GM18526 (cell line): ENCODE measurements around the gene TENM4.

Experiments used
- POLR2A ChIP-seq: IDR thresholded peaks from 3 replicates; pipeline ENCODE4 v1.6.1; 2011; ENCODE audit not compliant: insufficient read length; ENCODE audit errors: extremely low read depth

TENM4 gene

DNA sequence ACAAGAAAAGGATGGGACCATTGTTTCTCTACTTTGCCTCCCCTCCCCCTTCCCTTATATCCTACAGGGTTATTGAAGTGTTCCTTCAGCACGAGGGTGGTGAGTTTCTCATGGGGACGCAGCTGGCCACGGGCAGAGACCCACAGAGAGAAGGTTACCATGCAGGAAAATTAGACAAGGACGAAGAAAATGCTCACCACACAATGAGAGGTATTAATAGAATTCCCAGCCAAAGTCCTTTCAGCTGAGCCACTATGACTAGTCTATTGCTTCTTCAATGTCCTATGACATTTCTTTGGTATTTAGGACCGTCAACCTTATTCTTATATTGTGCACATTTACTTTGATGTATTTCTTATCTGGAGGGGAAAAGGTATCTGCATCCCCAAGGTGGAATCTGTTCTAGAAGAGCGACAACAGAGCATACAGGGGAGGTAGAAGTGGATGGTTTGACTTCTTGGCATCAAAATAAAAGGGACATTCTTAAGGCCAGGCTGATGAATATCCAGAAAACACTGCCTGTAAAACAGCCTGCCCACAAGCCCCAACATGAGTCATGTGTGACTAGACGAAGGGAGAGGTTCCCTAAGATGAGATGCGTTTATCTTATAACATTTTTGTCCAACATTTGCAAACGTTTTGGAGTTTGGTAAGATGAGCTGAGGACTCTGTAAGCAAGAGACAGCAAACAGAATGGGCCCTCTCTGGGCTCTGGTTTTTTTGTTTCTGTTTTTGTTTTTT is 656.3 kb downstream of the TENM4 start:
- no peak for TF ChIP-seq POLR2A

DNA sequence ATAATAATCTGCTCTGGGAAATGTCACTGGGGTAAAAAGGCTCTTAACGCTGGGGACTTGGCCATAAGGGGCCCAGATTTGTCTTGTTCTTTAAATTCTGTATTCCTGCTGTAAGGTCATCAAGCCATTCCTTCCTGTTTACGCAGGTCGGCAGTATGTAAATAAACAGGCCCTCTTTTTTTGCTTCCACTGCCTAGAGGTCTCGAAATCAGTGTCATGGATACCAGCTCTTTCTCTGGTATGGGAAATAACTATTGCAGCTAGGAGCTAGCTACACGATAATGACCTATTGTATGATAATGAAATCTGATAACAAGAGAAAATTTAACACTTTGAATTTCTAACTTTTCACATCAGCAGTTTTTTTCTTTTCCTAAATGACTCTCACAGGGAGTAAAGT is 657.0 kb downstream of the TENM4 start:
- TF ChIP-seq POLR2A, result no peak

DNA sequence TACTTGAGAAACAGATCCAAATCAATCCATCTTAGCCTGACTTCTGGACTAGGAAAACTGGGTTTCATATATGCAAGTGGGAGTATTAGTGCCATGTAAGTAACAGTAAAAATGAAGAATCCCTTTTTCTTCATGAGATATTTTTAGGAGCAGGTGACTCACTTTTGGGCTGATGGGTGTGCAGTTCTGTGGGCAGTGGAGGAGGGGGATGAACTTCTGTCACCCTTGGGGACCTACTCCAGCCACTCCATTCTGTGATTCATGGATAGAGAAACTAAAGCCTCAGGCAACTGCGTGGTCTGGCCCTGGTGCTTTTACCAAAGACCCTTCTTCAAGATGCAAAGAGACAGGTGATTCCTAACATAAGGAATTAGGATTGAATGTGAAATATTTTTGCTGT is 657.5 kb downstream of the TENM4 start:
- TF ChIP-seq POLR2A, result no peak

DNA sequence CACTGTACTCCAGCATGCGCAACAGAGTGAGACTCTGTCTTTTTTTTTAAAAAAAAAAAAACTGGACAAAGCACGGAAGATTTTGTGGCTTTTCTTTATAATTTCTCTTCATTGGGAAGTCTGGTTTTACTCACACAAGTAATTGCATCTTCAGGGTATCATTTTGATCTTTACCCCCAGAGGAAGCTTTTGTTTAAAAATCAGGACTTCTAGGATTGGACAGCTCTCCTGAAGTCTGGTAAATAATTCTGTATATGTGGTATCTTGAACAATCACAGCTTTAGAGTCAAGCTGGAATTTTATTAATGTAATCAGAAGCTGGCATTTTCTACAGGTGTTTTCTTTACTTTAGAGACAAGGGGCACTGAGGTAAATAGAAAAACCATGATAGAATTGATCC is 658.1 kb downstream of the TENM4 start:
- no peak for TF ChIP-seq POLR2A

DNA sequence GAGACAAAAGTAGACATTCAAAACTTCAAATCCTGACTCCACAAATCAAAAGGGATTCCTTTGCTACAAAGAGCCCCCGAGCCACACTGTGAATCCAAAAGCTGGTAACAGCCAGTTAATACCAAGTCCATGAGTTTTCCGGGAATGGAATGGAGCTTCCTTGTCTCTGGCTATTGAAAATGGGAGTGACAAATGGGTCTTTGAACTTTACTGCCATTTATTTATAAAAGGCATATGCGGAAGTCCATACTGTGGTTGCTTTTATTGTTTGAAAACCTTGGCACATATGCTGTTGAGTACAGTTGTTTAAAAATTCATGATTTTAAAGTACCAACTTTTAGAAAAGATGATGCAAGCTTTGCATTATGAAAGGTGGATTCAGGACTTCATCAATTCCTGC is 659.9 kb downstream of the TENM4 start:
- no peak for TF ChIP-seq POLR2A

DNA sequence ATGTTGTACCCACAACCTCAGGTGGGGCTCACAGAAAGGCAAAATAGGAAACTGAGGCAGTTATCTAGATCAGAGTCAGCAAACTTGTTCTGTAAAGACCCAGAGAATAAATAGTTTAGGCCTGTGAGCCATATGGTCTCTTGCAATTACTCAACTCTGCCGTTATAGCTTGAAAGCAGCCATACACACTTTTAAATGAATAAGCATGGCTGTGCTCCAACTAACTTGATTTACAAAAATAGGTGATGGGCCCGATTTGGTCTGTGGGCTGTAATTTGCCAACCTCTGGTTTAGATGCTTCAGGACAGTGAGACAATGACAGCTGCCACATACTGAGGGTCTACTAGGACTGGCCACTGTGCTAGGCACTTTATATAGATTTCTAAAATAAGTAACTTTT is 667.3 kb downstream of the TENM4 start:
- TF ChIP-seq POLR2A, result no peak

DNA sequence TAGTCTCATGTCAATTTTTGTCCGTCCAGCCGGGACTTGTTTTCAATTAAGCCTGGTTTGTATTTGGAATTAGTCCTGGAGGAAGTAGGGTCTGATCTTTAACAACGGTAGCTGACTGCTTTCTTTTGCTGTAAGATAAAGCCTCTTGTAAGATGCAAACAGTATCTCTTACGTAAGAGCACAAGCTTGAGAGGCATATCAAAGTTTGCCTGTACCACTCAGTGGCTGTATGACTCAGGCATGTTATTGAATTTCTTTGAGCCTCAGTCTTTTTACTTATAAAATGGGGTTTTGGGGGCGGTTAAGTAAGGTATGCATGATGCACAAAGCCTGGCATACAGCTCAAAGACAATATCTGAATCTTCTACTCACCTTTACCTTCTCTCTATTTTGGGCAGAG is 667.8 kb downstream of the TENM4 start:
- TF ChIP-seq POLR2A, result no peak

DNA sequence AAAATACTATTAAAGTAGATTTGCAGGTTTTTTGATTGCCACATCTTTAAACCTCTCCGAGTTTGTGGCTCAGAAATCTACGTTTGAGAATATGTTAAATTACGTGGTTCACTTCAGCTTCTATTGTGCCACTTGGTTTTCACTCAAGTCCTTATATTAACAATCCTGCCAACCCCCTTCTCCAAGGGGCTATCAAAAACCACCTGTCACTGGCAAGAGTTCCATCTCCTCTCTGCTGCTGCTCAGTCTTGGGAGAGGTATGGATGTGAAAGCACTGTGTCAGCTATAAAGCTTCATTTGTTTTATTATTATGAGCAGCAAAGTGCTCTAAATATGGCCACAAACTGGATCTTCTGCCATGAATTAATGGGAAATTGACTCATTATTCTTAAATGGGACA is 668.6 kb downstream of the TENM4 start:
- no peak for TF ChIP-seq POLR2A

DNA sequence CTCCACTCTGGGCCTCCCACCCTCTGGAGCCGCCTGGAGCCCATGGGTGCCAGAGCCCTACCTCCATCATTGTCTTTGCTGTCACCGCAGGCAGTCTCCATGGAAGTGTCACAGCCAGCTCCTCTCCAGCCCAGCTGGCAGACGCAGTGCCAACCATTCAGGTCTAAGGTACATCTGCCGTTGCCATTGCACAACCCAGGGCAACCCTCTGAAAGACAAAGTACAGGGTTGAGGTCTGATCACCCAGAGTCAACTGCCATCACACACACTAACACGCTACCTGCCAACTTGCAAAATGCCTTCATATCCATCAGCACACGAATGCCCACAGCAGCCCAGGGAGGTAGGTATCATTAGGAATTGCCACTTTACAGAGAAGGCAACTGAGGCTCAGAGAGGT is 669.9 kb downstream of the TENM4 start:
- no peak for TF ChIP-seq POLR2A

DNA sequence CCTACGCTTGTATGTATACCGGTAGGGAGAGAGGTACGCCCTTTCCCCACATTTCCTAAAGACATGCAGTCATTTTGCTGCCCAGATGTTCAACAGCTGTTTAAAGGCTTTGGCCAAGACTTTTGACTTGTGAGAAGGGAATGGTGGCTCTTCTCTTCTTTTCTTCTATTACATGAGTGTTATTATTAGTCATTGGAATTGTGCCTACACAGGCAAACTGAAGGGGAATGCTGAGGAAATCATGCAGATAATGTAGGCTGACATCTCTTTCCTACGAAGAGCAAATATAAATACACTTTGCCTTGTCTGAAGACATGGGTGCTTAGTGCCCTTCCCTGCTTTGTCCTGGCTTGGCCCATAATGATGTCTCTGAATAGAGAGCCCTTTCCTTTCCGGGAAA is 671.9 kb downstream of the TENM4 start:
- no peak for TF ChIP-seq POLR2A

DNA sequence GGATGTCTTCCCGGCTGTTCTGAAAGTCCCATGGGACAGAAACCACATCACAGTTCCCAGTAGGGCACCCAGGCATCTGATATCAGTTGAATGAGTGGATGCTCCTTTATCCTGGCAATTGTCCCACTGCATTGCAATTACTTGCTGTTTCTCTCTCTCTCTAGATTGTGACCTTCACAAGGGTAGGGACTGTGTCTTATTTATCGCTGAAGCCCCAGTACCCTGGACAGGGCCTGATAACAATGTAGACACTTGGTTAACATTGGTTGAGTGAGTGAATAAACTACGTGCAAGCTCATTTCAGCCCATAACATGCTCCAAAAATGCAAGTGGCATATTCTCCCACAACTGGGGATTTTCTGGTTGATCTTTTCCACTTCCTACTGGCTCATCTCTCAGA is 672.5 kb downstream of the TENM4 start:
- TF ChIP-seq POLR2A, result no peak

DNA sequence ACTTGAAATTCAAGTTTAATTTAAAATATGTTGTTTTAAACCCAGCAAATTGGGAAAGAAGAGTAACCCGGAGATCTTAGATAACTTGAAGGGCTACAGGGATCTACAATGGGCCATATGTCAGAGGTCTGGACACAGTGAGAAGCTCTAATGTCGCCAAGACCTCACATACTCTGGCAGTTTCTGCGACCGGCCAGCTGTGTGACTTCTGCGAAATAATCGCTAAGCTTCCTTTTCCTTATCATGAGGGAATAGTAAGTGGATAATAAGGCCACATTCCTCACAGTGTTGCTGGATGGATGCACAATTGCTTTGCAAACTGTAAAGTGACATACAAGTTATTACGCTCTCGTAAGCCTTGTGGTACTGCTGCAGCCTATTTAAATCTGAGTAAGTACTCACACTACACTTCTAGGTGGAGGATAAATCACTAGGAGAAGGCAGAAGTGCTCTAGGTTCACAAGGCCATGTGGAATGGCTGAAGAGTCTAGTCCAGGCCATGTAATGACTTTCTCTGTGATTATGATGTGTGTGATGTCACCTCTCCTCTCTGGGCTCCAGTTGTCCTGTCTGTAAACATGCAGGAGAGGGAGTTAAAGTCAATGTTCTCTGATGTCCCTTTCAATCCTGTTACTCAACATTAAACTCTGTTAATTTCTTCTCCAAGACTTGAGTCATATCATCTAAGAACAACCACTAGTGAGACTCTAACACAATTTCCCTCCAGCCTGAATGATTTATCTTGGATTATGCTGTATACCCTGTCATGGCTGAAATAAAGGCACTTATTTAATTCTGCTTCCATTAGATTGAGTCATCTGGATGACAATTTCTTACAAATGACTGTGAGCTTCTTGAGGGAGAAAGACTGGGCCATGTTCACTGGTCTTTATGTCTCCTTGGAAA is 673.5 kb downstream of the TENM4 start:
- no peak for TF ChIP-seq POLR2A

DNA sequence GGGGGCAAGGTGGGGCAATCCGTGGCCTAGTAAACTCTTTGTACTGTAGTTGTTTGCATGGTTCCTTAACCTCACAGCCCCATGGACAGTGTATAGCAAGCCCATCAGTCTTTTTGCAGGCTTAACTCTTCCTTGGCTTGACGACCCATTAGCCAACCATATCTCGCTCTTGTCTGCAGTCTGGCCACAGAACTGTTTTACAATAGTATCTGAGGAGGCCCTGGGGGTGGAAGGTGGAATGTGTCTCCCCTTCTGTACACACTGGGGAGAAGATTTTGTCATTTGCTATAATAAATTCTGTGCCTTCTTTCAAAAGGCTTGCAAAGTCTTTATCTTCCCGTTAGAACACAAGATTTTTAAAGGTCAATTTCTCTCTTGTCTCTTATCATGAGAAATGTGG is 675.9 kb downstream of the TENM4 start:
- TF ChIP-seq POLR2A, result no peak

DNA sequence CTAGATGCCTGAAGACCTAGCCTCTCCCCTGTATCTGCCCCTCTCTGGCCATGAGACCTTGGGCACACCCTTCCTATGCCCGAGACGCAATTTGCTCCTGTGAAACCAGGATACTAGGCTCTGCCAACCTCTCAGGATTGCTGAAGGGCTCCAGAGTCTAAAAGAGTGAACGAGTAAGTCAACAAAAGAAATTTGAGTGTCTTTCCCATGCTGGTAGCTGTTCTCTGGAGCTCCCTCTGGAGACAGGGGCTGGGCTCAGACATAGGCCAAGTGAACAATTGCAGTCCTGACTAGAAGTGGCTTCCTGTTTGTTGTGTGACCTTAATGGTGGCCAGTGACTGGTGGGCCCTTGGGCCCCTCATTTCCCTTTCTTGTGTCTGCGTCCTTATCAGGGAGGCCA is 677.2 kb downstream of the TENM4 start:
- no peak for TF ChIP-seq POLR2A

DNA sequence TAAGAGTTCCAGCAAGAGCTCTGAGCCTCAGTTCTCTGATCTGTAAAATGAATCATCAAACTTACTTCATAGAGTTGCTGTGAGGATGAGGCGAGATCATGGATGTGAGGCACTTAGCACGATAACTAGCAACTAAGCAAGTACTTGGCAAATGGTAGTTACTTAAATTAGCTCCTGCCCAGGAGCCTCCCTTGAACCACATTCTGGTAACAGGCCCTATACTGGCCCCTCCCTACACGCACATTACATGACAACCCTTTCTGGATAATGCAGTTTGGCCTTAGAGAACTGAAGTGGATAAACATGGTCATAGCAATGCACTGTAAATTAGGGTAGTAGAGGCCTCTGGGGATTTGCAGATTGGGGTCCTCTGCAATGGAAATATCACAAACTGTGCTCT is 678.7 kb downstream of the TENM4 start:
- TF ChIP-seq POLR2A, result no peak

DNA sequence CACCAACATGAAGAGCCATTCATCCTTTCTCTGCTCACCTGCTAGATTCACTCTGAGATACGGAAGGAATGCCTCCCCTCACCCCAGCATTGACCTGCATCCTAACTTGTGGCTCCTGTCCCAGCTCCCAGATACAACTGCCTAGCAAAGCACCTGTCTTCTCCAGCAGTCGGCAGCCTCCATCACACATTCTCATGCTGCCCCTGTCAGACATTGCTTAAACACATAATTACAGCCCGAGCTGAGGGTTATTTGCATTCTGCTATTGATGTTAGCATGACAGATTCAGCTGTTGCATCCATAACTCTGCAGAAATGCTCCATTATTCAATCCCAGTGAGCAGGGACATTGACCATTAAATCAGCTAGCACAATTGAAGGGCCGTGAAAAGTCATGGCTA is 681.8 kb downstream of the TENM4 start:
- no peak for TF ChIP-seq POLR2A

DNA sequence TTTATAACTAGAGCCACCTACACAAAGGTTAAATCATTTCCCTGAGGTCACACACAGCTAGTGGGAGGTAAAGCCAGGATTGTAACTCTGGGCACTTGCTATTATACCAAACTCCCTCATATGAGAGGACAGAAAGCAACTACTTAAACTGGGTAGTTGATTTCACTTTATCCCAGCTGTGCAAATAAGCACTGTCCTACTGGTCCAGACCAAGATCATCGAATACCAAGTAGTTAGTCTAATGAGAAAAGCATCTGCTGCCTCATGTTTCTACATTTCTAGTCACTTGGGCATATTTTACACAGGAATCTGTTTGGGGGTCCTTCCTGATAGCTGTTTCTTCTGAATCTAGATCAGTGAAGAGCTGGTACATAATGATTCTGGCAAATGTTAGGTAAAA is 687.5 kb downstream of the TENM4 start:
- no peak for TF ChIP-seq POLR2A

DNA sequence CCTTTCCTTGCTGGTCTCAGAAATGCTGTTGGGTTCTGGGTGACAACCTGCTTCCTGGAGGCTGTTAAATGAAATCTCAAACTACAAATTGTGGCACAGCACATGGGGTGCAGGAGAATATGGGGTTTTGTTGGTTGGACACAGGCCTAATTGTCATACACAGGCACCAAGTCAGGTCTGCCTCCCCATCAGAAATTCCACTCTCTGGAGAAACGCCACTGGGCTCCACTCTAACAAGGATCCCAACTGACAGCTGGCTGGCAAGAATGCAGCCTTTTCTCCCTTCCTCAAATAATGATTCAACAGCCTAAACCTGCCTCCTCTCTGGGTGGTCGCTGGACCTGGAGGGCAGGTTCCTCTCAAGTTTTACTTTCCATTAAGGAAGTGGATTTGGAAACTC is 688.3 kb downstream of the TENM4 start:
- no peak for TF ChIP-seq POLR2A
